Uterus (tissue), 2 donors: ENCODE results near the gene NBAS.

Source experiments
- CTCF ChIP-seq, 4 experiments: fragments of 200-600 bp in 2 of 4; fragments of 450-650 bp in 2 of 4; sonication (generic) in 2 of 4; IDR thresholded peaks; one replicate each; pipeline ENCODE4 v1.5.1; 2016 to 2019; ENCODE audit warnings: antibody characterized with exemption in 4 of 4, mild to moderate bottlenecking in 2 of 4, moderate library complexity in 1 of 4
- POLR2A ChIP-seq, 2 donors: fragments of 450-650 bp; IDR thresholded peaks; one replicate each; pipeline ENCODE4 v1.6.1; 2016; ENCODE audit warnings: antibody characterized with exemption in 2 of 2, mild to moderate bottlenecking in 1 of 2, moderate library complexity in 1 of 2

- TF ChIP-seq CTCF (IDR thresholded peaks at IDR 0.05), result no peak
- no peak for TF ChIP-seq POLR2A (IDR thresholded peaks at IDR 0.05)
These were observed 47.2 kb upstream of the NBAS start for GRCh38 chr2:15608392-15608761.
